Choroid plexus epithelial cell (primary cell): ENCODE measurements around the gene TLR7.

Experiments
- DNase-seq: peaks from one replicate; pipeline ENCODE4 v3.0.0-alpha.2; 2010; ENCODE audit warnings: low read depth
- H3K4me3 ChIP-seq: 2 replicates; pipeline ENCODE4 v1.5.1; 2011; ENCODE audit warnings: low read depth, mild to moderate bottlenecking, control low read depth, low read length, moderate library complexity
- TF ChIP-seq, protein P1 (sequence below): conservative IDR thresholded peaks from 2 replicates; pipeline ENCODE4 v1.5.1; 2011; ENCODE audit warnings: low read depth, mild to moderate bottlenecking, control low read depth, inconsistent platforms, low read length, moderate library complexity

Gene TLR7

DNA sequence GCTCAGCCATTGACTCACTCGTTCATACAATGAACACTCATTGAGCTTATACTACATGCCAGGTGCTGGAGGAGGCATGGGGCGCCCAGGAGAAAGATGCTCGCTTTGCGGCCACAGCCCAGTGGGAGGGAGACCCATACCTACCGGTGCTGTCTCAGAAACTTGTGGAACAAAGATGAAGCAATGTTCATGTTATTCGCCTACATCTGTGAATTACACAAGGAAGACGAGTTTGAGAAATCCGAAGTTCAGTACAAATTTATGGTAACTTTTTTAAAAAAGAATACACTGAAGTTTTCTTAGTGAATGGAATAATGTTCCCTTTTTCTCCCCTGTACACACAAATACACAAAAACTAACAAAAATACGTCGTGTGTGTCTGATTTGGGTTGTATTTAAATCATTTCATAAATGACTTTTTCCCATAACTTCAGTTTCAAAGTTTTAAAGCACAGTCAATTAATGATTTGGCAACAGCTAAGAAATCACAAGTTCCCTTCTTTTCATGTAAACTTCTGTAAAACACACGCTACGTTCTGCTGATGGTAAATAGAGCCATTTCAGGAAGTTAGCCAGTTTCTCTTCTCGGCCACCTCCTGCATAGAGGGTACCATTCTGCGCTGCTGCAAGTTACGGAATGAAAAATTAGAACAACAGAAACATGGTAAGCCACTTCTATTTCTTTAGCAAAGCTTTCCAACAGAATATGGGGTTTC, 39.3 kb downstream of the TLR7 start, which contains the start of gene TLR8:
Gene TLR8, plus strand, starts transcription at position 575 of the 716 bp plus-strand sequence. Its CDS starts 87 bp downstream, at position 662.
- DNase-seq: no peak
- TF ChIP-seq, protein P1, sequence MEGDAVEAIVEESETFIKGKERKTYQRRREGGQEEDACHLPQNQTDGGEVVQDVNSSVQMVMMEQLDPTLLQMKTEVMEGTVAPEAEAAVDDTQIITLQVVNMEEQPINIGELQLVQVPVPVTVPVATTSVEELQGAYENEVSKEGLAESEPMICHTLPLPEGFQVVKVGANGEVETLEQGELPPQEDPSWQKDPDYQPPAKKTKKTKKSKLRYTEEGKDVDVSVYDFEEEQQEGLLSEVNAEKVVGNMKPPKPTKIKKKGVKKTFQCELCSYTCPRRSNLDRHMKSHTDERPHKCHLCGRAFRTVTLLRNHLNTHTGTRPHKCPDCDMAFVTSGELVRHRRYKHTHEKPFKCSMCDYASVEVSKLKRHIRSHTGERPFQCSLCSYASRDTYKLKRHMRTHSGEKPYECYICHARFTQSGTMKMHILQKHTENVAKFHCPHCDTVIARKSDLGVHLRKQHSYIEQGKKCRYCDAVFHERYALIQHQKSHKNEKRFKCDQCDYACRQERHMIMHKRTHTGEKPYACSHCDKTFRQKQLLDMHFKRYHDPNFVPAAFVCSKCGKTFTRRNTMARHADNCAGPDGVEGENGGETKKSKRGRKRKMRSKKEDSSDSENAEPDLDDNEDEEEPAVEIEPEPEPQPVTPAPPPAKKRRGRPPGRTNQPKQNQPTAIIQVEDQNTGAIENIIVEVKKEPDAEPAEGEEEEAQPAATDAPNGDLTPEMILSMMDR: no peak
- no peak within 1 kb of the TSS for H3K4me3 ChIP-seq

DNA sequence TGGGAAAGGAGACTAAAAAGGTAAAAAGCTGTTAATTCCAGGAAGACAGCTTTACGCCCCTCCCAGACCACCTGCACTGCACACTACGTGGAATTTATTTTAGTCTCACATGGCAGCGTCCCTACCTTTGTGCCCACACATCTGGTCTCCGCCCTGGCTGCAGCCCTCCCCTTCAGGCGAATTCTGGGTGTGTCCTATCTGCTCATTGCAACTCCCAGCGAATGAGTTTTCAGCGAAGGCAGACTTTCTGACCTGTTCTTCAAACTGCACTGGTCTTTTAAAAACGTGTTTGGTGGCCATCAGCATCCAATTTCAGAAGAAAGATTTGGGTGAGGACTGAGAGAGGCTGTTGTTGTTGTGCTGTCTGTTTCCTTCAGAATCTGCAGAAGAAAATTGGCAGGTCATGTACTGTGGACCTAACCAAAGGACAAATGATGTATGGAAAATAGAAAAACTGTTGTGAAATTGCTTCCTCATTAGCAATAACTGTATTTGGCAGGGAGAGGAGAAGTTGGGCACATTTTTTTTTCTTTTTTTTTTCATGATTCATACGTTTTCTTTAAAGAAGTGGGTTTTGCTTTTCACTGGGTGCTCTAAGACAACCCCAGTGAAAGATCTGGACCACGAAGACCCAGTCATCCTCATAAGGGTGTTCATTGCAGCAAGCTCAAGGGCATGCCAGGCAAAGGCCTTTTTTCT, 43.7 kb downstream of the TLR7 start:
- H3K4me3 ChIP-seq: no peak overlapping the region
- TF ChIP-seq, protein P1: no peak
- DNase-seq: no peak

DNA sequence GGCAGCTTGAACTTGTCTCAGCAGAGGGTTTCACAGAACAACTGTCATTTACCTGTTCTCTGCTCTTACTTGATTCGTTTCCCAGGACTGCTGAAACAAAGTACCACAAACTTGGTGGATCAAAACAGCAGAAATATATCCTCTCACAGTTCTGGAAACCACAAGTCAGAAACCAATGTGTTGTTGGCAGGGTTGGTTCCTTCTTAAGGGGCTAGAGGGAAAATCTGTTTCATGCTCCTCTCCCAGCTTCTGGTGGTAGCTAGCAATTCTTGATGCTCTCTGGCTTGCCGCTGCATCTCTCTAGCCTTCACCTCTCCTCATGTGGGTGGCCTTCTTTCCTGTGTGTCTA, 44.2 kb downstream of the TLR7 start:
- H3K4me3 ChIP-seq: no peak overlapping the region
- no peak for DNase-seq
- TF ChIP-seq, protein P1: no peak

DNA sequence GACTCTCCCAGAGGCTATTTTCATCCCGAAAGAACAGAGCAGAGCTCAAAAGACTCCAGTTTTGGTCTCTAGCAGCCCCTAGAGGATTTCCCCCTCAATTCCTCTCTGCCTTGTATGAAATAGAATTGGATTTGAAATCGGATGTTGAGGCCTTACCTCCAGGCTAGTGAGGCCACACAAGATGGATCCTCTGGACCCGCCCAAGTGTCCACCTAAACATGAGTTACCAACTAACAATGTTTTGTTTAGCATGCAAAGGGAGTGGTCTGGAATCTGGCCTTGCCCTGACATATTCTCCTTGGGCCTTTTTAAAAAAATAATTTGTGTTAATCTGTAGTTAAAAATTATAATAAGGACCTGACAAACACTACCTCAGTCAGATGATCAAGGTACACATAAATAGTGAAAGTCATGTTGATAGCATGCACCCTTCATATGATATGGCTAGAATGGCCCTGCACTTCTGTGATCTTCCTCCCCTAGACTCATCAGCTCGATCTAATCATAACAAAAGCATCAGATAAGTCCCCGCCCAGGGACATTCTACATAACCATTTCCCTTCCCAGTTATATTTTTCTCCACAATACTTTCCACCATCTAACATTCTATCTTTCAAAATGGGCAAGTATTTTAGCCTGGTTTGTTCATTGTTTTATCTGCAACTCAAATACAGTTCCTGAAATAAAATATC, 46.1 kb downstream of the TLR7 start:
- no peak for DNase-seq
- TF ChIP-seq, protein P1: no peak
- H3K4me3 ChIP-seq: no peak overlapping the region

DNA sequence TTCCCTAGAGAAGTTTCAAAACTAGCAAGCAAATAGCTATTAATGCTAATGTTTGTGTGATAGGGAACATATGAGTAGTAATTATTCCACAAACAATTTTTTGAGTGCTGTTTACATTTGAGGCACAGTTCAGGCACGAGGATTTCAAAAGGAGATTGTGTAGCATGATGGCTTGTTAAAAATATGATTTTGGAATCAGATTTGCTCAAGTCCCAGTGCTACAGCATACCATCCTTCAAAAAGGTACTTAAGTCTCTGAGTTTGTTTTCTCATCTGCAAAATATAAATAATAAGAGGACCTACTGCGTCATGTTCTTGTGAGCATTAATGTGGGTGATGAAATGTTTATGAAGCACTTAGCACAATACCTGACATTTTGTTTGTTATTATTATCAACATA, 50.9 kb downstream of the TLR7 start:
- H3K4me3 ChIP-seq: no peak overlapping the region
- TF ChIP-seq, protein P1: no peak
- DNase-seq: no peak

DNA sequence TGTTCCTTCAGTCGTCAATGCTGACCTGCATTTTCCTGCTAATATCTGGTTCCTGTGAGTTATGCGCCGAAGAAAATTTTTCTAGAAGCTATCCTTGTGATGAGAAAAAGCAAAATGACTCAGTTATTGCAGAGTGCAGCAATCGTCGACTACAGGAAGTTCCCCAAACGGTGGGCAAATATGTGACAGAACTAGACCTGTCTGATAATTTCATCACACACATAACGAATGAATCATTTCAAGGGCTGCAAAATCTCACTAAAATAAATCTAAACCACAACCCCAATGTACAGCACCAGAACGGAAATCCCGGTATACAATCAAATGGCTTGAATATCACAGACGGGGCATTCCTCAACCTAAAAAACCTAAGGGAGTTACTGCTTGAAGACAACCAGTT, 52.2 kb downstream of the TLR7 start:
- no peak for DNase-seq
- TF ChIP-seq, protein P1: no peak
- no peak overlapping the region for H3K4me3 ChIP-seq
